CD4-positive, alpha-beta T cell treated with Interleukin-10 for 1 hour (primary cell): Measurements from ENCODE around the gene NPTXR.
"Not testable (repeated sequence)": the region's sequence is repeated elsewhere in the genome, so short reads cannot be mapped to it uniquely, and the experiment has no call there.

ENCODE experiments used
- DNase-seq: peaks from one replicate; pipeline ENCODE4 v3.0.0-alpha.2; 2020

The NPTXR gene

GRCh38 chr22:38868286-38868721 lies 24.5 kb upstream of the NPTXR start:
- no peak for DNase-seq

DNA sequence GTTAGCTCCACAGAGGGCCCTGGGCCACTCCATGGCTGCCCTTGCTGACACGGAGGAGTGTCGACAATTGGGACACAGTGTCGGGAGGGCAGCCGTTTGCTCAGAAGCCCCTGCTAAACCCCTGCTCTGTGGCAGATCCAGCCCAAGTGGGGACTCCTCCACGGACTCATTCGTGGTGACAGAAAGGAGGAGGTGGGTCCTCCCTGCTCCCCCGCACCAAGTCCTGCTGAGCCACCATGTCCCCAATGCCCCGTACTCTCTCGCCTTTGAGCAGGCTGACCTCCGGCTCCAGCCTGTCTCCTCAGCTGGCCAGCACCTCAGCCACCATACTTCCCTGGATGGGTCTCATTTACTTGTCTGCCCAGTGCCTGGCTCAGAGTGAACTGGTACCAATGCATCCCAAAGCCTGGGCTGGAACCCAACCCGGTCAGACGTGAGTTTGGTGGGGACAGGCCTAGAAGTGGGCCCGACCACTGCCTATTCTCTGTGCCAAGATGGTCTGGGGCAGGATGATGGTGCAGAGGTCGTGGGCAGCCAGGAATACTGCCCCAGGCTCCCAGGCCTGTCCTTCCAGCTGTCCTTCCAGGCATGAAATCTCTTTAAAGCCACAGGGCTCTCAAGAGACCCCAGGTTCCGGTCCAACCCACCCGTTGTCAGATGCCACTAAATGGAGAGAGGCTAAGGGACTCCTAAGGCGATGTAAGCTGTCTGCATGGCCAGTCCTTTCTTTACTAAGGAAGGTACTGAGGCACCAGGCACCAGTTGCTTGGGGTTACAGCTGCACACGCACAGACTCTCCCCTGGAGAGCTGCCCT lies 23.9 kb upstream of the NPTXR start:
- no peak for DNase-seq

DNA sequence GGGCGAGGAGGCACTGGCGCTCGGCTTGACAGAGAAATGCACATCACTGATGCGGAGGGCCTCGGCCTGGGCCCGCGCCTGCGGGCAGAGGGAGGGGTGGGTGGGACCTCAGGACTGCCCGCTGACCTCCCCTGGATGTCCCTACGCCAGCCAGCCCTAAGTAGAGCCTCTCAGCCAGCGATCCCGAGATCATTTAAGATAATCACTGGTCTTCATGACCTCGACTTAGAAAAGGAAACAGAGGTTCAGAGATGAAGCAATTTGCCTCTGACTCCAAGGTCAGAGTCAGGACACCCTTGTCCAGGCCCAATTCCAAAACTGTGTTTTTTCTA lies 23.3 kb upstream of the NPTXR start:
- no peak for DNase-seq

DNA sequence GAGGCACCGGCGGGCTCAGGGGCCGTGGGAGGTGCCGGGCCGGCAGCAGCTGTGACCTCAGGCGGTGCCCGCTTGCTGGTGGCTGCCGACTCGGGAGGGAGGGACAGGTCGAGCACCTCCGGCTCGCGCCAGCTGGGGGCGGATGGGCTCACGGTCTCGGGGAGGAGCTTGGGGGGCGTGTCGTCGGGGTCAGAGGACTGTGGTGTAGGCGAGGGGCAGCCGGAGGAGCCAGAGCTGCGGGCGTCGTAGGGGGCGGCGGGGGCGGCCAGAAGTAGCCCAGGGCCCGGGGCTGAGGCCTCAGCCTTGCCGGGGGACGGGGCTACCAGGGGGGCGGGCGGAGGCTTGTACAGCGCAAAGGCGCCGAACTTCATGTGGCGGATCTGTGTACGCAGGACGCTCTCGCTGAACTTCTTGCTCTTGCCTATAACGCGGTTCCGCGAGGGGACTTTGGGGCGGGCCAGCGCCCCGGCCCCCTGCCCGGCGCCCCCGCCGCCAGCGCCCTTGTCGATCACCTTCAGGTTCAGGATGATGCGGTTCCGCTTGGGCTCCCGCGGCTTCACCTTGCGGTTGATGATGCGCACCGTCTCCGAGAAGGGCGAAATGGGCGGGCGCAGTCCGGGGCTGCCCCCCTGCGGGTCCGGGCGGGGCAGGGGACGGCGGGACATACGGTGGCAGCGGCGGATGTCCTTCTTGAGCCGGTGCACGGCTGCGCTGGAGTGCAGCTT lies 22.7 kb upstream of the NPTXR start:
- DNase-seq = no peak

- no peak for DNase-seq
Observed at GRCh38 chr22:38866024-38866398, 22.2 kb upstream of the NPTXR start.

GRCh38 chr22:38865201-38866023 lies 21.6 kb upstream of the NPTXR start:
- DNase-seq = no peak

DNA sequence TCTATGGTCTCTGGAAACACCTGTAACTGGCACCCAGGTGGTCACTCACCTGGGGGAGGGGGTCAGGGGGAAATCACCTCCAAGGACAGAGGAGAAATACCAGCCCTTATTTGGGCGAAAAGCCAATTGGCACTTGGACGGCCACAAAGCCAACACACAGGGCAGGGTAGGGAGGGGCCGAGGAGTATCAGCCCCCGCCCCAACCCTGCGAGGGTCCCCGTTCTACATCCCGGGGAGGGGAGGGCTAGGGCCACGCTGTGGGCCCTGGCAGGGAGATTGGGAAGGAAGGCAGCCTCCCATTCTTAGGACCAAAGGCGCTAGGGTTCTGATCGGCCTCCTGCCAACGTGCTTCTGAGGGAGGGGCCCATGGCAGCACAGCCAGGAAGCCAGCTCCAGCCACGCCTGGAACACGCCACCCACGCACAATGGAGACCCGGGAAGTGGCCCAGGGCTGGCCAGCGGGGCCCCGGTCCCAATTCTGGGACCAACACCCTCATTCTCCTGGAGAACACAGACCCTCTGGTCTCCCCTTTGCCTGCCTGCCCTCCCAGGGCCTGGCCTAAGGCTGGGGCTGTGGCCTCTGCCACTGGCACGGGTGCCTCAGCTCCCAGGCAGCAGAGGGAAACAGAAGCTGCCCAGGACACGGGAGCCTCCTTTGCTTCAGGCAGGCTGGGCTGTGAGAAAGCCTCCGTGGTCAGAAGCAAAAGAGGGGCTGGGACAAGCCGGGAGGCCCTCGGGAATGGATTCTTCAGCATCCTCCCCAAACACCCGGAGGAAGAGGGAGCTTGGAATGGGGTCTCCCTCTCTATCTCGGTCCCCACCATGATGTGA lies 20.7 kb upstream of the NPTXR start:
- no peak for DNase-seq

DNA sequence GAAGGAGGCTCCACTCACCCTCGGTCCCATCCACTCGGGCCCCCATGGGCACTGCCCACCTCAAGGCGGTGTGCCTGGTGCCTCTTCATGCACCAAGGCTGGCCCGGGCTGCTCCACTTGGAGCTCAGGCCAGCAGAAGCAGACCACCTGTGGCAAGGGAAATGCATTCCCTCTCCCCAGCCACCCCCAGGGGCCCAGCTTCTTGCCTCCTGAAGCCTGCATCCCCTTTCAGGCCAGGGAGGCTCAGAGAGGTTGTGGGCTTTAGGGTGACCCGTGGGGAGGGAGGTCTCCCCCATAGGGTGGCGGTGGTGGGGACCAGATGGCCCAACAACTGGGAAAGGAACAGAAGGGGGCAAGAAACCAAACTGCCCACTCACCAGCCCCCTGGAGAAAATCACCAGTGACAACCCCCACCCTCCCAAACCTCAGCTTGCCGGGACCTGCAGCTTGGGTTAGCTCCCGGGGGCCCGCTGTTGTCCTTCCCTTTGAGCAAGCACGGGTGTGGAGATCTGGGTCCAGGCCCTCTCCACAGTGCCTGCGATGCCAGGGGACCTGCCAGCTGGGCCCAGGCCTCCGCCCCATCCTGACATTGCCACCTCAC lies 19.8 kb upstream of the NPTXR start:
- DNase-seq = no peak

GRCh38 chr22:38862375-38863329 lies 18.8 kb upstream of the NPTXR start:
- DNase-seq = no peak

GRCh38 chr22:38861927-38862326 lies 18.1 kb upstream of the NPTXR start:
- DNase-seq = no peak

- DNase-seq = no peak
Observed at GRCh38 chr22:38861170-38861876, 17.5 kb upstream of the NPTXR start.

GRCh38 chr22:38860283-38861169 lies 16.7 kb upstream of the NPTXR start:
- no peak for DNase-seq

GRCh38 chr22:38859581-38860282 lies 15.9 kb upstream of the NPTXR start:
- DNase-seq = no peak

DNA sequence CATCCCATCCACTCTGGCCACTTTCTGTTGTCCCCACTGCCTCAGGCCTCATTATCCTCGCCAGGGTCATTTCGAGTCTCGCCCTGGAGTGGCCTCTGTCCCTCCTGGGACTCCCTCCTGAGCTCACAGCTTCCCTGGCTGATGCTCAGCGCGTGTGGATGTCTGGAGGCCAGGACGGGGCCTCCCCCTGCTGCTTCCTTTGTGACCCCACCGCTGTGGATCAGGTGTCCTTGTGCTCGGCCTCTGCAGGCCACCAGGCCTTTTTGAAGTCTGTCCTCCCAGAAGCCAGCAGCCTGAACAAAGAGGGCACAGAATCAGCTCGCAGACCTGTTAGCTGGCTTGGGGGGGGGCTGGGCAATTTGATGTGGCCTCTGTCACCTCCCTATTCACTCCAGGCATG lies 14.7 kb upstream of the NPTXR start:
- DNase-seq = no peak

- DNase-seq = not testable (repeated sequence)
Observed at GRCh38 chr22:38854476-38854875, 10.6 kb upstream of the NPTXR start.

DNA sequence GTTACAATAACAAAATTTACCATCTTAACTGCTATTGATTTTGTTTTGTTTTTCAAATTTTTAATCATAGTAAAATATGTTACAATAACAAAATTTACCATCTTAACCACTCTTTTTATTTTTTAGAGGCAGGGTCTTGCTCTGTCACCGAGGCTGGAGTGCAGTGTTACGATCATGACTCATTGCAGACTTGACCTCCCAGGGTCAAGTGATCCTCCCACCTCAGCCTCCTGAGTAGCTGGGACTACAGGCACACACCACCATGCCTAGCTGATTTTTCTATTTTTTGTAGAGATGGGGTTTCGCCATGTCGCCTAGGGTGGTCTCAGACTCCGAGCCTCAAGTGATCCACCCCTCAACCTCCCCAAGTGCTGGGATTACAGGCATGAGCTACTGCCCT lies 10.1 kb upstream of the NPTXR start:
- DNase-seq = not testable (repeated sequence)

DNA sequence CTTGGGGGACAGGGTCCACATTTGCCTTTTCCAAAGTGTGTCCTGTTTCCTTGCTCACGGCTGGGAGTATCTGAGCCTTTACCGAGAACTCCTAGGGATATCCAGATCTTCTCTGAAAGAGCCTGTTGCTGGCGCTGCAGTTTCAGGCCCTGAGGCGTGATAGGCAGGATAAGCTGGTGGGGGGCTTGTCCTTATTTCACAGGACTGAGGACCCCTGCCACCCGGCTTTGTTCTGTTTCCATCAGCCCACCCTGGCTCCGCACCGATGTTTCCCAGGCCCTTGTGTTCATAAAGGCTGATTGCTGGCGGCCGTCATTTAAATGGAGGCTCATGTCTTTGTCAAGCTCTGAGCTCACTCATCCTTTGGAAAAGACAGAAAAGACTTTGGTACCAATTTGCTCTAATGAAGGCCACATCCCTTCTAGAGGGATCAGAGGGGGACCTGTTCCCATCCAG lies 9.4 kb upstream of the NPTXR start:
- no peak for DNase-seq

- DNase-seq = no peak
Observed at GRCh38 chr22:38852522-38852921, 8.7 kb upstream of the NPTXR start.
